ENCODE results near the gene PTRH1. TPM values are rescaled to one million over a fixed set of nuclear protein-coding genes. Genes with fewer than 3 reads are reported as not detected.
A peak's percentile ranks its signal among the peaks of the same experiment; 100 is the strongest.

The PTRH1 gene
- total RNA-seq, 2 donors from 2014 or later = 23.6 to 64.9 TPM

- Histone ChIP-seq H3K9me3 (no peaks in the 10 kb centered on the region), H3K4me1 (peaks cover 17% of the 10 kb centered on the region), H3K27me3 (no peaks in the 10 kb centered on the region), H3K36me3 (replicated peaks in 1 of 2; ENCODE audit: insufficient read depth in 1 of 2, low read depth in 2 of 2) (no peaks in the 10 kb centered on the region), H3K27ac (no peak overlapping the region), H3K4me3 (no peak overlapping the region)
- TF ChIP-seq POLR2A (IDR thresholded peaks at IDR 0.05) (no peak), CTCF (IDR thresholded peaks at IDR 0.05) (no peak)
- intact Hi-C loops (cut with DNase I) = no loop called here
- ATAC-seq = no peak
- WGBS, 2 donors = 62 to 65% methylated on average over 5 of the region's 5 CpGs
- DNase-seq = no peak
These were observed 2.3 kb upstream of the PTRH1 start for GRCh38 chr9:127717766-127718165.

GRCh38 chr9:127716412-127716811, 949 bp upstream of the PTRH1 start:
- TF ChIP-seq CTCF (IDR thresholded peaks at IDR 0.05) (no peak), POLR2A (IDR thresholded peaks at IDR 0.05) (no peak)
- ATAC-seq = no peak
- peak overlapping the region in 2 of 4 donors; percentile 29 to 86 for H3K27ac ChIP-seq
- no peaks in the 10 kb centered on the region for H3K36me3 ChIP-seq (replicated peaks in 1 of 2; ENCODE audit: insufficient read depth in 1 of 2, low read depth in 2 of 2)
- no peak overlapping the region for H3K4me3 ChIP-seq
- H3K4me1 ChIP-seq = peaks cover 17% of the 10 kb centered on the region
- H3K9me3 ChIP-seq = no peaks in the 10 kb centered on the region
- no peaks in the 10 kb centered on the region for H3K27me3 ChIP-seq
- intact Hi-C loops (cut with DNase I) = no loop called here
- WGBS, 2 donors = 60 to 65% methylated on average over 1 to 9 of the region's 9 CpGs
- DNase-seq = no peak

- 0% methylated on average over 44 of the region's 44 CpGs; no CpG with 5 or more reads in 1 of the 2 donors for WGBS, 2 donors
- Histone ChIP-seq H3K9me3 (no peaks in the 10 kb centered on the region), H3K27ac (peak overlapping the region; percentile 29 to 86 (median 64)), H3K27me3 (no peaks in the 10 kb centered on the region), H3K4me3 (peak overlapping the region; percentile 77 to 79), H3K4me1 (peaks cover 17% of the 10 kb centered on the region), H3K36me3 (replicated peaks in 1 of 2; ENCODE audit: insufficient read depth in 1 of 2, low read depth in 2 of 2) (no peaks in the 10 kb centered on the region)
- ATAC-seq = peak; percentile 30
- intact Hi-C loops (cut with DNase I) = no loop called here
- DNase-seq = peak in 3 of 4 donors; percentile 42 to 45 (median 44)
- no peak for TF ChIP-seq CTCF (IDR thresholded peaks at IDR 0.05)
- no peak for TF ChIP-seq POLR2A (IDR thresholded peaks at IDR 0.05)
These were observed 453 bp downstream of the PTRH1 start for GRCh38 chr9:127714951-127715469.

- ATAC-seq (no peak), DNase-seq (no peak)
- H3K4me1 ChIP-seq = peaks cover 17% of the 10 kb centered on the region
- no peak overlapping the region for H3K27ac ChIP-seq
- no peaks in the 10 kb centered on the region for H3K9me3 ChIP-seq
- no peaks in the 10 kb centered on the region for H3K27me3 ChIP-seq
- WGBS, 2 donors = 43 to 74% methylated on average over 4 to 7 of the region's 19 CpGs
- H3K36me3 ChIP-seq (replicated peaks in 1 of 2; ENCODE audit: insufficient read depth in 1 of 2, low read depth in 2 of 2) = no peaks in the 10 kb centered on the region
- H3K4me3 ChIP-seq = no peak overlapping the region
- intact Hi-C loops (cut with DNase I) = no loop called here
- TF ChIP-seq CTCF (IDR thresholded peaks at IDR 0.05) (no peak), POLR2A (IDR thresholded peaks at IDR 0.05) (no peak)
These were observed 1.3 kb downstream of the PTRH1 start for GRCh38 chr9:127714020-127714750.

GRCh38 chr9:127712867-127713266, 2.6 kb downstream of the PTRH1 start:
- Histone ChIP-seq H3K9me3 (no peaks in the 10 kb centered on the region), H3K4me1 (peaks cover 17% of the 10 kb centered on the region), H3K27me3 (no peaks in the 10 kb centered on the region), H3K36me3 (replicated peaks in 1 of 2; ENCODE audit: insufficient read depth in 1 of 2, low read depth in 2 of 2) (no peaks in the 10 kb centered on the region), H3K4me3 (no peak overlapping the region), H3K27ac (no peak overlapping the region)
- intact Hi-C loops (cut with DNase I) = no loop called here
- TF ChIP-seq CTCF (IDR thresholded peaks at IDR 0.05) = no peak
- no peak for TF ChIP-seq POLR2A (IDR thresholded peaks at IDR 0.05)
- ATAC-seq (no peak), DNase-seq (no peak)
- 90 to 93% methylated on average over 3 to 10 of the region's 10 CpGs for WGBS, 2 donors

Data from body of pancreas (tissue), 4 donors.